GM12878 (cell line): Measurements from ENCODE around the gene PRRG4. TPM values are rescaled to one million over a fixed set of nuclear protein-coding genes. Genes with fewer than 3 reads are reported as not detected.

Source experiments
- ATAC-seq: fragments of 200-7000 bp; cut with Tn5 transposase; 3 replicates; pipeline ENCODE4 v1.9.1; 2020; ENCODE audit warnings: mild to moderate bottlenecking, moderate library complexity
- BruUV-seq: library from RNA; stranded (reverse); fragments of 400-500 nt; replicated peaks from 2 replicates; lab custom pipeline; 2021; lab: Mats Ljungman, UMichigan
- CTCF ChIA-PET: fragments of 300-600 bp; sonication (Branson Sonifier 250); formaldehyde crosslinking; extraction: SDS; loops from one replicate; lab custom pipeline; 2021; ENCODE audit warnings: inconsistent platforms; lab: Yijun Ruan, JAX
- POLR2A ChIA-PET: fragments of 350-600 bp; formaldehyde crosslinking; extraction: SDS; loops from one replicate; lab custom pipeline; 2021; ENCODE audit warnings: inconsistent platforms; lab: Charles Lee
- RAD21 ChIA-PET: fragments of 300-600 bp; sonication (Branson Sonifier 250); formaldehyde crosslinking; loops from one replicate; lab custom pipeline; 2023; ENCODE audit warnings: antibody characterized with exemption; ENCODE audit not compliant: unreplicated experiment; lab: Charles Lee
- SMC1A ChIA-PET: fragments of 300-600 bp; sonication (Branson Sonifier 250); formaldehyde crosslinking; loops from one replicate; lab custom pipeline; 2023; ENCODE audit not compliant: unreplicated experiment, uncharacterized antibody; lab: Charles Lee
- DNase-seq: peaks from one replicate; pipeline ENCODE4 v3.0.0-alpha.2; 2011; ENCODE audit warnings: low read depth, low spot score
- FAIRE-seq: peaks from 3 replicates; lab custom pipeline; 2011; peaks lifted over from hg19 to GRCh38; lab: Jason Lieb, UNC
- H2AFZ ChIP-seq: 2 replicates; pipeline ENCODE4 v1.6.0; 2011; ENCODE audit warnings: low read depth, low read length, control low read depth; ENCODE audit not compliant: control insufficient read depth
- H3K27ac ChIP-seq: 2 replicates; pipeline ENCODE4 v1.5.1; 2011; ENCODE audit warnings: control low read depth; ENCODE audit not compliant: control insufficient read depth, insufficient read depth
- H3K27me3 ChIP-seq, 2 experiments: replicated peaks in 1 of 2; 2 replicates each; pipeline versions ENCODE4 v1.6.0 to v1.6.1; 2011; ENCODE audit warnings: low read length in 1 of 2; ENCODE audit not compliant: control insufficient read depth in 2 of 2, insufficient read depth in 2 of 2
- H3K36me3 ChIP-seq, 2 experiments: 2 replicates each; pipeline ENCODE4 v1.5.1; 2011; ENCODE audit warnings: low read length in 1 of 2; ENCODE audit not compliant: control insufficient read depth in 2 of 2, insufficient read depth in 2 of 2
- H3K4me1 ChIP-seq: 2 replicates; pipeline ENCODE4 v1.6.1; 2011; ENCODE audit warnings: mild to moderate bottlenecking, low read length, moderate library complexity, mixed read lengths; ENCODE audit not compliant: control insufficient read depth, insufficient read depth
- H3K4me2 ChIP-seq: 2 replicates; pipeline ENCODE4 v1.6.0; 2011; ENCODE audit warnings: control low read depth; ENCODE audit not compliant: control insufficient read depth, insufficient read depth
- H3K4me3 ChIP-seq: fragments of 200-600 bp; sonication (generic); 2 replicates; pipeline ENCODE4 v1.5.1; 2016
- H3K79me2 ChIP-seq: 2 replicates; pipeline ENCODE4 v1.6.0; 2011; ENCODE audit warnings: low read length; ENCODE audit not compliant: control insufficient read depth, insufficient read depth
- H3K9ac ChIP-seq: 2 replicates; pipeline ENCODE4 v1.8.0; 2011; ENCODE audit warnings: low read length, control low read depth, mixed read lengths; ENCODE audit not compliant: control insufficient read depth, insufficient read depth
- H3K9me3 ChIP-seq: replicated peaks from 3 replicates; pipeline ENCODE4 v1.5.1; 2011; ENCODE audit warnings: mild to moderate bottlenecking, low read length; ENCODE audit not compliant: control insufficient read depth, insufficient read depth
- H4K20me1 ChIP-seq: 2 replicates; pipeline ENCODE4 v1.6.0; 2011; ENCODE audit not compliant: control insufficient read depth, insufficient read depth
- ASH2L ChIP-seq: fragments of 300-600, 200-600 bp; sonication (generic); IDR thresholded peaks from 2 replicates; pipeline ENCODE4 v1.6.1; 2017; ENCODE audit warnings: low read depth, mild to moderate bottlenecking, borderline replicate concordance
- IKZF2 ChIP-seq, 2 experiments: fragments of 450-650 bp; IDR thresholded peaks; 2 replicates each; pipeline ENCODE4 v1.6.1; 2017; ENCODE audit warnings: mild to moderate bottlenecking in 2 of 2, moderate library complexity in 2 of 2
- KDM1A ChIP-seq: fragments of 200-600 bp; sonication (generic); IDR thresholded peaks from 2 replicates; pipeline ENCODE4 v1.6.1; 2016; ENCODE audit warnings: borderline replicate concordance
- NFYB ChIP-seq: IDR thresholded peaks from 2 replicates; pipeline ENCODE4 v1.6.1; 2011; ENCODE audit warnings: low read depth, mild to moderate bottlenecking, low read length, improper control_type of control experiment, moderate library complexity; ENCODE audit not compliant: insufficient read depth
- PAX5 ChIP-seq: IDR thresholded peaks from 2 replicates; pipeline ENCODE4 v1.6.1; 2011; ENCODE audit warnings: low read depth, low read length, borderline replicate concordance
- POLR2AphosphoS5 ChIP-seq: IDR thresholded peaks from 2 replicates; pipeline ENCODE4 v1.6.1; 2011; ENCODE audit warnings: mild to moderate bottlenecking, low read length, inconsistent platforms
- SP1 ChIP-seq: IDR thresholded peaks from one replicate; pipeline ENCODE4 v1.6.1; 2011; ENCODE audit warnings: low read depth, low read length
- SREBF1 ChIP-seq: IDR thresholded peaks from 2 replicates; pipeline ENCODE4 v1.6.1; 2012; ENCODE audit warnings: mild to moderate bottlenecking, low read length
- TBL1XR1 ChIP-seq: IDR thresholded peaks from 2 replicates; pipeline ENCODE4 v1.6.1; 2012; ENCODE audit warnings: low read depth, low read length, improper control_type of control experiment
- WGBS: methylation state at CpG from one replicate; pipeline ENCODE4 v1.1.6; 2016; ENCODE audit warnings: low lambda C conversion rate; ENCODE audit not compliant: insufficient replicate concordance, insufficient coverage; ENCODE audit errors: missing lambda C conversion rate; 5-methylcytosine and 5-hydroxymethylcytosine counted together
- in situ Hi-C: fragments of 300-500 bp; cut with MboI; formaldehyde crosslinking; loops from 9 replicates; pipeline ENCODE4 v1.14.3; 2018; ENCODE audit warnings: mixed read lengths
- intact Hi-C: fragments of 100-400 bp; cut with micrococcal nuclease; formaldehyde crosslinking; loops from one replicate; pipeline ENCODE4 v1.14.2; 2022; ENCODE audit not compliant: unreplicated experiment
- polyA plus RNA-seq, 11 experiments: library from polyadenylated mRNA; depleted of rRNA in 4 of 11; unstranded in 6 of 11; stranded (reverse) in 5 of 11; fragments of >200 nt; fragmentation: Nextera tagmentation in 4 of 11; fragmentation: Illumina TruSeq in 1 of 11; extraction: Ambion mirVana in 4 of 11; extraction: Trizol in 1 of 11; gene quantifications; 1 replicate in 1 of 11; 2 replicates in 10 of 11; pipeline versions ENCODE4 v1.2.1 to v1.2.3, GENCODE V29; 2011 to 2016; ENCODE audit warnings: inconsistent platforms in 2 of 11, missing spikeins in 2 of 11, low read depth in 1 of 11
- total RNA-seq, 4 experiments: library from RNA; depleted of rRNA in 3 of 4; stranded (reverse); fragments of >200 nt in 3 of 4; fragmentation: Illumina TruSeq in 1 of 4; extraction: Trizol in 1 of 4; gene quantifications; 2 replicates each; pipeline versions ENCODE4 v1.2.1 to v1.2.3, GENCODE V29; 2013 to 2021
- TF ChIP-seq, protein P1 (sequence below): fragments of 450-650 bp; formaldehyde crosslinking; IDR thresholded peaks from 2 replicates; pipeline ENCODE4 v1.4.0; 2022; ENCODE audit warnings: mild to moderate bottlenecking, moderate library complexity
- TF ChIP-seq, protein P2 (sequence below): IDR thresholded peaks from 2 replicates; pipeline ENCODE4 v1.6.1; 2012; ENCODE audit warnings: low read depth, low read length, improper control_type of control experiment

The PRRG4 gene
- total and polyA plus RNA-seq, 10 of the 15 experiments (the other 5 are each of a cell fraction or from before 2014, with no cell fraction given), result 0.55 to 4.9 (median 1.9) TPM

DNA sequence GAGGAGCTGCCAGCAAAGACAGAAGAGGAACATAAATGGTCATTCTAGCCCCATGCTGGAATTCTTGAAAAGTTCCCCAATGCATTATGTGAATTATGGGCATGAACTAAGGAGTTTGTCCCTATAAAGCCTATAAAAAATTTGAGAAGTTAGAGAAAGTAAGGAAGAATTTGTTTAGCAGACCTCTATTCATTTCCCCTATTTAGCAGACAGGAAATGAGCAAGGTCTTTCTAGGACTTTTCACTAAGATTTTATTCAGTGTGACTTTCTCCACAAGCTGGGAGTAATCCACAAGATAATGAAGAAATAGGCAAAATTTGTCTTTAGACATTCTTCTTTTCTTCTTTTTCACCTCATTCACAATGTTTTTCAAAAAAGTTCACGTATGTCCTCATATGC is 20.0 kb downstream of the PRRG4 start:
- POLR2A ChIA-PET, result no interaction called here
- Histone ChIP-seq H3K27ac (no peak overlapping the region), H3K79me2 (no peaks in the 10 kb centered on the region), H3K4me2 (no peak overlapping the region), H3K4me1 (no peaks in the 10 kb centered on the region), H2AFZ (peak overlapping the region; percentile 22), H3K9me3 (no peaks in the 10 kb centered on the region), H4K20me1 (no peaks in the 10 kb centered on the region), H3K36me3 (no peaks in the 10 kb centered on the region), H3K27me3 (no peaks in the 10 kb centered on the region), H3K9ac (no peak overlapping the region), H3K4me3 (no peak overlapping the region)
- TF ChIP-seq ASH2L (no peak), SP1 (no peak), SREBF1 (no peak), KDM1A (no peak), NFYB (no peak), PAX5 (no peak), TBL1XR1 (no peak), POLR2AphosphoS5 (no peak), IKZF2 (IDR thresholded peaks at IDR 0.05) (no peak)
- TF ChIP-seq, protein P1, sequence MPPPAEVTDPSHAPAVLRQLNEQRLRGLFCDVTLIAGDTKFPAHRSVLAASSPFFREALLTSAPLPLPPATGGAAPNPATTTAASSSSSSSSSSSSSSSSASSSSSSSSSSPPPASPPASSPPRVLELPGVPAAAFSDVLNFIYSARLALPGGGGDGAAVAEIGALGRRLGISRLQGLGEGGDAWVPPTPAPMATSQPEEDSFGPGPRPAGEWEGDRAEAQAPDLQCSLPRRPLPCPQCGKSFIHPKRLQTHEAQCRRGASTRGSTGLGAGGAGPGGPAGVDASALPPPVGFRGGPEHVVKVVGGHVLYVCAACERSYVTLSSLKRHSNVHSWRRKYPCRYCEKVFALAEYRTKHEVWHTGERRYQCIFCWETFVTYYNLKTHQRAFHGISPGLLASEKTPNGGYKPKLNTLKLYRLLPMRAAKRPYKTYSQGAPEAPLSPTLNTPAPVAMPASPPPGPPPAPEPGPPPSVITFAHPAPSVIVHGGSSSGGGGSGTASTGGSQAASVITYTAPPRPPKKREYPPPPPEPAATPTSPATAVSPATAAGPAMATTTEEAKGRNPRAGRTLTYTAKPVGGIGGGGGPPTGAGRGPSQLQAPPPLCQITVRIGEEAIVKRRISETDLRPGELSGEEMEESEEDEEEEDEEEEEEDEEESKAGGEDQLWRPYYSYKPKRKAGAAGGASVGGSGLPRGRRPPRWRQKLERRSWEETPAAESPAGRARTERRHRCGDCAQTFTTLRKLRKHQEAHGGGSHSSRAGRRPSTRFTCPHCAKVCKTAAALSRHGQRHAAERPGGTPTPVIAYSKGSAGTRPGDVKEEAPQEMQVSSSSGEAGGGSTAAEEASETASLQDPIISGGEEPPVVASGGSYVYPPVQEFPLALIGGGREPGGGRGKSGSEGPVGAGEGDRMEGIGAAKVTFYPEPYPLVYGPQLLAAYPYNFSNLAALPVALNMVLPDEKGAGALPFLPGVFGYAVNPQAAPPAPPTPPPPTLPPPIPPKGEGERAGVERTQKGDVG (CRISPR knock-in tag), result no peak
- TF ChIP-seq, protein P2, sequence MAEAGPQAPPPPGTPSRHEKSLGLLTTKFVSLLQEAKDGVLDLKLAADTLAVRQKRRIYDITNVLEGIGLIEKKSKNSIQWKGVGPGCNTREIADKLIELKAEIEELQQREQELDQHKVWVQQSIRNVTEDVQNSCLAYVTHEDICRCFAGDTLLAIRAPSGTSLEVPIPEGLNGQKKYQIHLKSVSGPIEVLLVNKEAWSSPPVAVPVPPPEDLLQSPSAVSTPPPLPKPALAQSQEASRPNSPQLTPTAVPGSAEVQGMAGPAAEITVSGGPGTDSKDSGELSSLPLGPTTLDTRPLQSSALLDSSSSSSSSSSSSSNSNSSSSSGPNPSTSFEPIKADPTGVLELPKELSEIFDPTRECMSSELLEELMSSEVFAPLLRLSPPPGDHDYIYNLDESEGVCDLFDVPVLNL, result no peak
- SMC1A ChIA-PET, result interaction anchor here (1.1 to 2.2 kb wide), 2 partner anchors 14 to 49 kb away, joined by 3 to 5 read pairs; no protein-coding TSS in a partner anchor
- intact Hi-C loops, result no loop called here
- 94% methylated on average over 1 of the region's 1 CpG for WGBS
- DNase-seq (no peak), ATAC-seq (no peak), FAIRE-seq (no peak)
- CTCF ChIA-PET, result interaction anchor here (1.0 kb wide), 1 partner anchor 9 kb away, joined by 3 read pairs; no protein-coding TSS in a partner anchor
- in situ Hi-C loops, result no loop called here
- no TSS peak for BruUV-seq
- RAD21 ChIA-PET, result no interaction called here
